Measurements from ENCODE around the gene OIT3. TPM values are rescaled to one million over a fixed set of nuclear protein-coding genes. Genes with fewer than 3 reads are reported as not detected.

OIT3 gene
- not detected in 2 replicates for total RNA-seq

DNA sequence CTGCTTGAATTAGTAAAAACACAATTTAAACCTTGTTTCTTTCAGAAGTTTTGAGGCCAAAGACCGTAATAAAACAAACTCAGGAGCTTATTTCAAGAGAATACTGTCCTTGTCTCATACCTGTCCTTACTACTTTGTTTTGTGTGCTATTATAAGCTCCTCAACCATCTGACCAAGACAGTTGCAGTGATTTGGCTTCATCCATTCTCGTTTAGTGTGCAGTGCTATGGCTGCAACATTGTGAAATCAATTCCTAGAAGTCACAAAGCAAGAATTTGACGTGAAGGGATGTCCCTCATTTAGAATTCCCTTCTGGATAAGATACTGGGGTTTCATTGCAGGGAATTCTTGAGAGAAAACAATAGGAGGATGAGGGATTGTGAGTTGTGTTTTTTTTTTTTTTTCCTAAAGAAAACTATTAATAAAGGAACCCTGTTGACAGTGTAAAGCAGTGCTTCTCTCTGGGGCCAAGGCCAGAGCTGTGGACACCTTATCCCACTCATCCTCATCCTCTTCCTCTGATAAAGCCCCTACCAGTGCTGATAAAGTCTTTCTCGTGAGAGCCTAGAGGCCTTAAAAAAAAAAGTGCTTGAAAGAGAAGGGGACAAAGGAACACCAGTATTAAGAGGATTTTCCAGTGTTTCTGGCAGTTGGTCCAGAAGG lies at the start of gene OIT3:
TSS of gene OIT3 (plus strand) at position 604 of the 663 bp plus-strand sequence. CDS start 60 bp downstream, outside the sequence.

DNA sequence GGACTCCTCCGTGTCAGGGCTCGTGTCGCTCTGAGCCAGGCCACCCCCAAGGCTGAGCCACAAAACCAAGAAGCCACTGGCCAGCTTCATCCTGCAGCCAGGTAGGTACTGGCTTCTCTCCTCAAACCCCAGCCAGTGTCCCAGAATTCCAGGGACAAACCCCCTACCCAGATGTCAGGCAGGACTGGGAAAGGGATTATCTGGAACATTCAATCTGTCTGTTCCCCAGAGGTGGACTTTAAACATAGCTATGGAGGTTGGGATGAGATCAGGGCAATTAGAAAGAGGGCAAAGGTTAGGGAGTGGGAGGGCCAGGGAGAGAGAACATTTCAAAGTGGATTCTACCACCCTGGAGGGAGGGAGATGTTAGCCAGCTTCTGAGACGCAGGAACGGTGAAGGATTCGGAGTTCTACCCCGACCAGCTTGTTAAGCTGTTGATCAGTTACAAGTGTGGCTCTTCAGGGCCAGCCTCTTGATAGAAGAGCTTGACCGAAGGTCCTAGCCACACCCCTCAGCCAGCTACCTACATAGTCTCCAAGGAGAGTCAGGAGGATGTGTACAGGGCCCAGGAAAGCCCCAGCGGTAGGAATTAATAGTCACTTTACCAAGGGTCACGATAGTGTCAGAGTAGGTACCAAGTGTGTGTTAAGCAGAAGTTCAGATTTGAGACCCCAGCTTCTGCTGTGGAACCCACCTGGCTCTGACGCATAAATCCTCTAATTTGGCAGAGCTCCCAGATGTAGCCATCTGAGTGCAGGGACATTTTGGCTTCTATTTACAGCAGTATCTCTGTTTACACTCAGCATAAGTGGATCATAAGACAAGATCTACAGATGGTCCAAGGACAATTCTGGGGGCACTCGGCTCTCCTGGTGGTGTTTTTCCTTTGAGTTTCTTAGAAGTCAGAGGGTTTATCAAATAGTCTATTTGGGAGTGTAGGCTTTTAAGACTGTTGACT lies 61.3 kb downstream of the OIT3 start, which contains the start of gene PLA2G12B:
TSS of gene PLA2G12B (minus strand) at position 211 of the 959 bp plus-strand sequence. CDS start at position 90, 121 bp downstream.

Other genes with a start within 250 kb of the OIT3 start
- gene MCU, start 201.6 kb upstream of the OIT3 start, total RNA-seq = 20.6 and 22.8 TPM in 2 replicates
- not detected in 2 replicates for gene PLA2G12B, start 61.1 kb downstream of the OIT3 start, total RNA-seq
- 98.5 and 174 TPM in 2 replicates for gene P4HA1, start 203.1 kb downstream of the OIT3 start, total RNA-seq
- gene NUDT13, start 216.7 kb downstream of the OIT3 start, total RNA-seq = 1.1 and 2.0 TPM in 2 replicates

Measured in placental pericyte (primary cell).